K562 (cell line): ENCODE measurements around the gene FBXO4. TPM values are rescaled to one million over a fixed set of nuclear protein-coding genes. Genes with fewer than 3 reads are reported as not detected.

Experiments
- ATAC-seq: fragments of 200-7000 bp; cut with Tn5 transposase; 3 replicates; pipeline ENCODE4 v1.9.1; 2020; ENCODE audit warnings: moderate library complexity
- BruUV-seq: library from RNA; stranded (reverse); fragments of 400-500 nt; replicated peaks from 2 replicates; lab custom pipeline; 2021; lab: Mats Ljungman, UMichigan
- CTCF ChIA-PET: fragments of 300-600 bp; formaldehyde crosslinking; extraction: SDS; loops from one replicate; lab custom pipeline; 2021; ENCODE audit warnings: low intra/inter-chr PET ratio; lab: Yijun Ruan, JAX
- POLR2A ChIA-PET: fragments of 300-600, 350-650 bp; sonication (Branson Sonifier 250); formaldehyde crosslinking; extraction: SDS; loops from one replicate; lab custom pipeline; 2021; ENCODE audit warnings: antibody characterized with exemption, inconsistent platforms; lab: Yijun Ruan, JAX
- DNase-seq, 4 experiments: peaks; one replicate each; pipeline versions ENCODE4 v3.0.0 to v3.0.0-alpha.2; 2011 to 2018; ENCODE audit warnings: low spot score in 3 of 4, mixed read lengths in 3 of 4; ENCODE audit errors: extremely low read depth in 1 of 4
- FAIRE-seq: peaks from 2 replicates; lab custom pipeline; 2011; peaks lifted over from hg19 to GRCh38; lab: Jason Lieb, UNC
- H2AFZ ChIP-seq: 2 replicates; pipeline ENCODE4 v1.6.0; 2011; ENCODE audit warnings: low read depth, low read length, control low read depth, inconsistent platforms
- H3K27ac ChIP-seq: fragments of 200-600 bp; 3 replicates; pipeline ENCODE4 v1.8.0; 2011; ENCODE audit warnings: low read depth, mild to moderate bottlenecking, control low read depth, inconsistent platforms, low read length, moderate library complexity, mixed read lengths; ENCODE audit errors: extremely low read depth
- H3K27me3 ChIP-seq, 2 experiments: fragments of 300-600 bp in 1 of 2; 2 replicates in 1 of 2; 3 replicates in 1 of 2; pipeline versions ENCODE4 v1.6.0 to v1.8.0; 2011; ENCODE audit warnings: inconsistent platforms in 2 of 2, low read length in 2 of 2, mild to moderate bottlenecking in 1 of 2, mixed read lengths in 1 of 2, moderate library complexity in 1 of 2; ENCODE audit not compliant: control insufficient read depth in 2 of 2, insufficient read depth in 2 of 2
- H3K36me3 ChIP-seq: fragments of 300-600 bp; 3 replicates; pipeline ENCODE4 v1.8.0; 2011; ENCODE audit warnings: mild to moderate bottlenecking, low read length, inconsistent platforms; ENCODE audit not compliant: control insufficient read depth, insufficient read depth
- H3K4me1 ChIP-seq, 2 experiments: fragments of 200-600 bp in 1 of 2; replicated peaks in 1 of 2; 2 replicates in 1 of 2; 3 replicates in 1 of 2; pipeline versions ENCODE4 v1.5.1 to v1.8.0; 2011; ENCODE audit warnings: inconsistent platforms in 2 of 2, low read length in 2 of 2, mild to moderate bottlenecking in 1 of 2, mixed read lengths in 1 of 2, moderate library complexity in 1 of 2; ENCODE audit not compliant: control insufficient read depth in 2 of 2, insufficient read depth in 2 of 2
- H3K4me2 ChIP-seq: 2 replicates; pipeline ENCODE4 v1.6.1; 2011; ENCODE audit warnings: low read length, control low read depth, inconsistent platforms, mixed read lengths; ENCODE audit not compliant: insufficient read depth
- H3K4me3 ChIP-seq: fragments of 200-600 bp; sonication (generic), shearing (Covaris generic); 2 replicates; pipeline ENCODE4 v1.5.1; 2016; ENCODE audit warnings: control low read depth, inconsistent platforms
- H3K79me2 ChIP-seq: fragments of 200-600 bp; 3 replicates; pipeline ENCODE4 v1.8.0; 2011; ENCODE audit warnings: low read length, inconsistent platforms; ENCODE audit not compliant: control insufficient read depth, insufficient read depth
- H3K9ac ChIP-seq, 2 experiments: 2 replicates each; pipeline versions ENCODE4 v1.6.0 to v1.6.1; 2011; ENCODE audit warnings: low read depth in 2 of 2, low read length in 2 of 2, control low read depth in 1 of 2, inconsistent platforms in 1 of 2, mild to moderate bottlenecking in 1 of 2, mixed read lengths in 1 of 2; ENCODE audit not compliant: insufficient read depth in 1 of 2
- H3K9me1 ChIP-seq: one replicate; pipeline ENCODE4 v1.6.0; 2011; ENCODE audit warnings: inconsistent platforms, mild to moderate bottlenecking, low read length, moderate library complexity; ENCODE audit not compliant: control insufficient read depth, insufficient read depth
- H3K9me3 ChIP-seq: replicated peaks from 2 replicates; pipeline ENCODE4 v1.5.1; 2011; ENCODE audit warnings: low read depth, low read length, inconsistent platforms; ENCODE audit not compliant: control insufficient read depth, insufficient read depth
- H4K20me1 ChIP-seq: replicated peaks from 2 replicates; pipeline ENCODE4 v1.6.1; 2011; ENCODE audit warnings: low read length, inconsistent platforms, mixed read lengths; ENCODE audit not compliant: control insufficient read depth, insufficient read depth
- ADNP ChIP-seq: fragments of 200-800 bp; sonication (Bioruptor generic); IDR thresholded peaks from 2 replicates; pipeline ENCODE4 v1.6.1; 2016; ENCODE audit warnings: missing genetic modification characterization, missing compliant biosample characterization
- BACH1 ChIP-seq: fragments of 200-800 bp; sonication (Bioruptor generic); IDR thresholded peaks from 2 replicates; pipeline ENCODE4 v1.6.1; 2016; ENCODE audit warnings: missing genetic modification characterization, missing compliant biosample characterization
- CHD7 ChIP-seq: fragments of 200-600 bp; sonication (generic); IDR thresholded peaks from one replicate; pipeline ENCODE4 v1.6.1; 2012; ENCODE audit warnings: mild to moderate bottlenecking, low read depth, low read length, inconsistent platforms
- FOXM1 ChIP-seq, 2 experiments: fragments of 450-650 bp in 1 of 2; sonication (generic) in 1 of 2; formaldehyde crosslinking in 1 of 2; IDR thresholded peaks; 2 replicates each; pipeline versions ENCODE4 v1.6.1 to v1.9.0; 2017 to 2022; ENCODE audit warnings: low read depth in 2 of 2, mild to moderate bottlenecking in 2 of 2, missing genetic modification reagents in 1 of 2, moderate library complexity in 1 of 2
- KAT7 ChIP-seq: sonication (generic); formaldehyde crosslinking; IDR thresholded peaks from 2 replicates; pipeline ENCODE4 v1.8.0; 2022; ENCODE audit warnings: missing genetic modification reagents, mild to moderate bottlenecking, borderline replicate concordance
- NR2C2 ChIP-seq, 2 experiments: fragments of 200-800 bp in 1 of 2; sonication (Bioruptor generic) in 1 of 2; sonication (generic) in 1 of 2; formaldehyde crosslinking in 1 of 2; IDR thresholded peaks; 2 replicates each; pipeline versions ENCODE4 v1.6.1 to v1.8.0; 2016 to 2022; ENCODE audit warnings: mild to moderate bottlenecking in 1 of 2, missing compliant biosample characterization in 1 of 2, missing genetic modification characterization in 1 of 2, missing genetic modification reagents in 1 of 2
- PCBP2 ChIP-seq: fragments of 200-400 bp; formaldehyde crosslinking; IDR thresholded peaks from 2 replicates; pipeline ENCODE4 v1.6.1; 2018; ENCODE audit warnings: low read length, low read depth, mild to moderate bottlenecking, moderate library complexity; ENCODE audit not compliant: poor library complexity, severe bottlenecking
- RAD21 ChIP-seq, 2 experiments: fragments of 250-450 bp in 1 of 2; fragments of 450-650 bp in 1 of 2; sonication (Bioruptor Pico) in 1 of 2; formaldehyde crosslinking in 1 of 2; IDR thresholded peaks in 1 of 2; conservative IDR thresholded peaks in 1 of 2; 2 replicates each; pipeline versions ENCODE4 v1.4.0 to v1.8.0; 2020 to 2022; ENCODE audit warnings: mild to moderate bottlenecking in 2 of 2, moderate library complexity in 1 of 2
- TEAD4 ChIP-seq, 2 experiments: sonication (generic) in 1 of 2; formaldehyde crosslinking in 1 of 2; IDR thresholded peaks; 2 replicates each; pipeline versions ENCODE4 v1.6.1 to v1.8.0; 2012 to 2022; ENCODE audit warnings: borderline replicate concordance in 1 of 2, inconsistent platforms in 1 of 2, low read length in 1 of 2, mild to moderate bottlenecking in 1 of 2, missing genetic modification reagents in 1 of 2
- WGBS: fragments of 100-300 bp; shearing (Covaris generic); methylation state at CpG from one replicate; pipeline ENCODE4 v1.1.6; 2016; ENCODE audit warnings: low coverage, mixed read lengths; ENCODE audit not compliant: insufficient coverage; ENCODE audit errors: missing lambda C conversion rate; 5-methylcytosine and 5-hydroxymethylcytosine counted together
- in situ Hi-C: fragments of 300-500 bp; cut with MboI; formaldehyde crosslinking; loops from 4 replicates; pipeline ENCODE4 v1.15.0; 2018; ENCODE audit warnings: inconsistent platforms, mixed read lengths
- intact Hi-C: fragments of 100-400 bp; cut with micrococcal nuclease; formaldehyde crosslinking; loops from 2 replicates; pipeline ENCODE4 v1.14.2; 2022
- polyA plus RNA-seq, 8 experiments: library from polyadenylated mRNA; depleted of rRNA in 4 of 8; stranded (reverse) in 5 of 8; unstranded in 3 of 8; fragments of >200 nt; fragmentation: Nextera tagmentation in 2 of 8; fragmentation: Illumina TruSeq in 1 of 8; extraction: Ambion mirVana in 2 of 8; extraction: Trizol in 1 of 8; gene quantifications; 2 replicates each; pipeline versions ENCODE4 v1.2.1 to v1.2.3, GENCODE V29; 2011 to 2014; ENCODE audit warnings: inconsistent platforms in 1 of 8, missing spikeins in 1 of 8
- total RNA-seq, 7 experiments: library from RNA; depleted of rRNA in 6 of 7; stranded (reverse); fragments of >200 nt in 6 of 7; fragmentation: Illumina TruSeq in 2 of 7; extraction: Trizol in 2 of 7; gene quantifications; 2 replicates each; pipeline versions ENCODE4 v1.2.1 to v1.2.3, GENCODE V29; 2011 to 2021; ENCODE audit warnings: low replicate concordance in 1 of 7

FBXO4 gene
- total and polyA plus RNA-seq, 9 of the 15 experiments (the other 6 are each of a cell fraction or from before 2014, with no cell fraction given): 5.9 to 33.4 (median 19.6) TPM

- H3K4me2 ChIP-seq: peak overlapping the region; percentile 94
- no peaks in the 10 kb centered on the region for H4K20me1 ChIP-seq
- intact Hi-C loops: loop anchor here (2.0 kb wide), 2 partner anchors 56 to 68 kb away; no protein-coding TSS in a partner anchor
- peak overlapping the region; percentile 66 for H3K4me3 ChIP-seq
- ChIA-PET POLR2A (interaction anchor here (0.7 to 1.7 kb wide), 5 partner anchors 8 to 667 kb away, joined by 3 to 6 read pairs (median 4); no protein-coding TSS in a partner anchor), CTCF (no interaction called here)
- ATAC-seq (no peak), DNase-seq (no peak), FAIRE-seq (no peak)
- H3K36me3 ChIP-seq: peaks cover 38% of the 10 kb centered on the region; the same call in 2 of the 3 replicates
- H3K4me1 ChIP-seq: peaks cover 9 to 13% of the 10 kb centered on the region in 2 experiments; a peak in 3 of 5 replicates
- 37% methylated on average over 4 of the region's 4 CpGs for WGBS
- in situ Hi-C loops: no loop called here
- TSS peak; percentile 96 for BruUV-seq
- no peaks in the 10 kb centered on the region for H3K9me3 ChIP-seq
- H2AFZ ChIP-seq: peak overlapping the region; percentile 100
- H3K27me3 ChIP-seq: no peaks in the 10 kb centered on the region
- peaks cover 27% of the 10 kb centered on the region for H3K79me2 ChIP-seq
- peak overlapping the region; percentile 91 for H3K27ac ChIP-seq
- H3K9me1 ChIP-seq: no peaks in the 10 kb centered on the region
- peak overlapping the region; percentile 91 to 99 for H3K9ac ChIP-seq
- TF ChIP-seq ADNP: 0 out of 2 replicates have a peak, but pooled peaks have one; percentile 27
- TF ChIP-seq FOXM1 (IDR thresholded peaks at IDR 0.05; ENCODE audit: low read depth): 0 out of 2 replicates have a peak, but pooled peaks have one; percentile 42
- TF ChIP-seq FOXM1 (CRISPR knock-in tag; IDR thresholded peaks at IDR 0.05; ENCODE audit: low read depth): no peak
- TF ChIP-seq BACH1: 0 out of 2 replicates have a peak, but pooled peaks have one; percentile 39
- TF ChIP-seq NR2C2 (CRISPR knock-in tag; IDR thresholded peaks at IDR 0.05): no peak
- no peak for TF ChIP-seq NR2C2 (tag; IDR thresholded peaks at IDR 0.05)
- TF ChIP-seq PCBP2: no peak
- 0 out of 2 replicates have a peak, but pooled peaks have one; percentile 14 for TF ChIP-seq KAT7 (CRISPR knock-in tag)
- TF ChIP-seq RAD21 (CRISPR knock-in tag; conservative IDR thresholded peaks at IDR 0.05 in 1 of 2, IDR thresholded peaks at IDR 0.05 in 1 of 2): no peak
- no peak for TF ChIP-seq TEAD4 (IDR thresholded peaks at IDR 0.05; ENCODE audit: low read length)
- no peak for TF ChIP-seq TEAD4 (CRISPR knock-in tag; IDR thresholded peaks at IDR 0.05; ENCODE audit: borderline replicate concordance)
- TF ChIP-seq CHD7: no peak
Observed at GRCh38 chr5:41924526-41924871, 582 bp upstream of the FBXO4 start.
